Measurements from ENCODE around the gene OLFML1.
"Not testable (repeated sequence)": the region's sequence is repeated elsewhere in the genome, so short reads cannot be mapped to it uniquely, and the experiment has no call there.

The OLFML1 gene

GRCh38 chr11:7501894-7502293 is 16.6 kb downstream of the OLFML1 start:
- no peak overlapping the region for H2AFZ ChIP-seq (ENCODE audit: low read depth, low read length)
- no peaks in the 10 kb centered on the region for H3K36me3 ChIP-seq (ENCODE audit: insufficient read depth, low read length)
- H3K4me3 ChIP-seq (ENCODE audit: low read length): no peak overlapping the region
- H3K9me3 ChIP-seq (ENCODE audit: low read length): no peaks in the 10 kb centered on the region
- H3K4me1 ChIP-seq (ENCODE audit: insufficient read depth, low read length): no peaks in the 10 kb centered on the region
- peaks cover 2% of the 10 kb centered on the region for H3K27me3 ChIP-seq (ENCODE audit: insufficient read depth, low read length)

GRCh38 chr11:7506243-7506642 is 20.9 kb downstream of the OLFML1 start:
- Histone ChIP-seq H2AFZ (ENCODE audit: low read depth, low read length) (no peak overlapping the region), H3K36me3 (ENCODE audit: insufficient read depth, low read length) (no peaks in the 10 kb centered on the region), H3K27me3 (ENCODE audit: insufficient read depth, low read length) (peaks cover 2% of the 10 kb centered on the region), H3K4me3 (ENCODE audit: low read length) (no peak overlapping the region), H3K4me1 (ENCODE audit: insufficient read depth, low read length) (no peaks in the 10 kb centered on the region), H3K9me3 (ENCODE audit: low read length) (no peaks in the 10 kb centered on the region)

GRCh38 chr11:7508087-7508486 is 22.8 kb downstream of the OLFML1 start:
- Histone ChIP-seq H3K4me1 (ENCODE audit: insufficient read depth, low read length) (peaks cover 6% of the 10 kb centered on the region), H3K4me3 (ENCODE audit: low read length) (no peak overlapping the region), H3K27me3 (ENCODE audit: insufficient read depth, low read length) (peaks cover 7% of the 10 kb centered on the region), H3K9me3 (ENCODE audit: low read length) (no peaks in the 10 kb centered on the region), H2AFZ (ENCODE audit: low read depth, low read length) (no peak overlapping the region), H3K36me3 (ENCODE audit: insufficient read depth, low read length) (no peaks in the 10 kb centered on the region)

GRCh38 chr11:7509966-7510365 is 24.7 kb downstream of the OLFML1 start:
- Histone ChIP-seq H3K9me3 (ENCODE audit: low read length) (no peaks in the 10 kb centered on the region), H3K4me1 (ENCODE audit: insufficient read depth, low read length) (peaks cover 9% of the 10 kb centered on the region), H3K36me3 (ENCODE audit: insufficient read depth, low read length) (no peaks in the 10 kb centered on the region), H3K27me3 (ENCODE audit: insufficient read depth, low read length) (peaks cover 17% of the 10 kb centered on the region), H2AFZ (ENCODE audit: low read depth, low read length) (no peak overlapping the region), H3K4me3 (ENCODE audit: low read length) (no peak overlapping the region)

- Histone ChIP-seq H3K9me3 (ENCODE audit: low read length) (no peaks in the 10 kb centered on the region), H3K4me3 (ENCODE audit: low read length) (no peak overlapping the region), H3K36me3 (ENCODE audit: insufficient read depth, low read length) (no peaks in the 10 kb centered on the region), H3K4me1 (ENCODE audit: insufficient read depth, low read length) (peaks cover 9% of the 10 kb centered on the region), H3K27me3 (ENCODE audit: insufficient read depth, low read length) (peaks cover 32% of the 10 kb centered on the region), H2AFZ (ENCODE audit: low read depth, low read length) (no peak overlapping the region)
Observed at GRCh38 chr11:7511401-7511800, 26.1 kb downstream of the OLFML1 start.

- peaks cover 9% of the 10 kb centered on the region for H3K4me1 ChIP-seq (ENCODE audit: insufficient read depth, low read length)
- H3K27me3 ChIP-seq (ENCODE audit: insufficient read depth, low read length): peaks cover 34% of the 10 kb centered on the region
- no peaks in the 10 kb centered on the region for H3K36me3 ChIP-seq (ENCODE audit: insufficient read depth, low read length)
- peak overlapping the region; percentile 77 for H2AFZ ChIP-seq (ENCODE audit: low read depth, low read length)
- H3K9me3 ChIP-seq (ENCODE audit: low read length): no peaks in the 10 kb centered on the region
- peak overlapping the region; percentile 51 for H3K4me3 ChIP-seq (ENCODE audit: low read length)
Observed at GRCh38 chr11:7512525-7513233, 27.4 kb downstream of the OLFML1 start.

- Histone ChIP-seq H3K27me3 (ENCODE audit: insufficient read depth, low read length) (peaks cover 34% of the 10 kb centered on the region), H3K4me3 (ENCODE audit: low read length) (peak within 1 kb of the TSS; percentile 51), H2AFZ (ENCODE audit: low read depth, low read length) (peak within 1 kb of the TSS; percentile 77), H3K36me3 (ENCODE audit: insufficient read depth, low read length) (no peaks in the 10 kb centered on the region), H3K9me3 (ENCODE audit: low read length) (no peaks in the 10 kb centered on the region), H3K4me1 (ENCODE audit: insufficient read depth, low read length) (peaks cover 9% of the 10 kb centered on the region)
Observed at GRCh38 chr11:7513234-7514098, 28.2 kb downstream of the OLFML1 start, which contains the start of gene PPFIBP2. TSS of gene PPFIBP2 (plus strand) at chr11:7513999. CDS start at chr11:7549476, 35,477 bp downstream.

- H3K36me3 ChIP-seq (ENCODE audit: insufficient read depth, low read length): no peaks in the 10 kb centered on the region
- H3K4me1 ChIP-seq (ENCODE audit: insufficient read depth, low read length): peaks cover 9% of the 10 kb centered on the region
- H2AFZ ChIP-seq (ENCODE audit: low read depth, low read length): peak overlapping the region; percentile 77
- H3K9me3 ChIP-seq (ENCODE audit: low read length): no peaks in the 10 kb centered on the region
- peaks cover 33% of the 10 kb centered on the region for H3K27me3 ChIP-seq (ENCODE audit: insufficient read depth, low read length)
- H3K4me3 ChIP-seq (ENCODE audit: low read length): peak overlapping the region; percentile 51
Observed at GRCh38 chr11:7514099-7514591, 28.8 kb downstream of the OLFML1 start.

- Histone ChIP-seq H3K4me1 (ENCODE audit: insufficient read depth, low read length) (peaks cover 9% of the 10 kb centered on the region), H3K36me3 (ENCODE audit: insufficient read depth, low read length) (no peaks in the 10 kb centered on the region), H3K27me3 (ENCODE audit: insufficient read depth, low read length) (peaks cover 35% of the 10 kb centered on the region), H3K9me3 (ENCODE audit: low read length) (no peaks in the 10 kb centered on the region), H2AFZ (ENCODE audit: low read depth, low read length) (no peak overlapping the region), H3K4me3 (ENCODE audit: low read length) (no peak overlapping the region)
Observed at GRCh38 chr11:7515447-7515886, 30.2 kb downstream of the OLFML1 start.

GRCh38 chr11:7516475-7516874 is 31.2 kb downstream of the OLFML1 start:
- H3K36me3 ChIP-seq (ENCODE audit: insufficient read depth, low read length): no peaks in the 10 kb centered on the region
- H2AFZ ChIP-seq (ENCODE audit: low read depth, low read length): no peak overlapping the region
- peaks cover 9% of the 10 kb centered on the region for H3K4me1 ChIP-seq (ENCODE audit: insufficient read depth, low read length)
- H3K27me3 ChIP-seq (ENCODE audit: insufficient read depth, low read length): peaks cover 35% of the 10 kb centered on the region
- H3K9me3 ChIP-seq (ENCODE audit: low read length): no peaks in the 10 kb centered on the region
- no peak overlapping the region for H3K4me3 ChIP-seq (ENCODE audit: low read length)

GRCh38 chr11:7517743-7518142 is 32.4 kb downstream of the OLFML1 start:
- H3K4me1 ChIP-seq (ENCODE audit: insufficient read depth, low read length): not testable (repeated sequence)
- peaks cover 37% of the 10 kb centered on the region for H3K27me3 ChIP-seq (ENCODE audit: insufficient read depth, low read length)

GRCh38 chr11:7518811-7519562 is 33.7 kb downstream of the OLFML1 start:
- H3K27me3 ChIP-seq (ENCODE audit: insufficient read depth, low read length): peaks cover 41% of the 10 kb centered on the region
- no peaks in the 10 kb centered on the region for H3K36me3 ChIP-seq (ENCODE audit: insufficient read depth, low read length)
- H3K4me3 ChIP-seq (ENCODE audit: low read length): no peak overlapping the region
- no peaks in the 10 kb centered on the region for H3K9me3 ChIP-seq (ENCODE audit: low read length)
- no peak overlapping the region for H2AFZ ChIP-seq (ENCODE audit: low read depth, low read length)
- no peaks in the 10 kb centered on the region for H3K4me1 ChIP-seq (ENCODE audit: insufficient read depth, low read length)

More at GRCh38 chr11:7517743-7518142, 32.4 kb downstream of the OLFML1 start:
- not testable (repeated sequence) for H3K9me3 ChIP-seq (ENCODE audit: low read length); H2AFZ ChIP-seq (ENCODE audit: low read depth, low read length); H3K36me3 ChIP-seq (ENCODE audit: insufficient read depth, low read length); H3K4me3 ChIP-seq (ENCODE audit: low read length)

Data from neuron (in vitro differentiated cells).